ENCODE measurements around the gene BLOC1S6.

GRCh38 chr15:45585069-45585791 is 1.9 kb upstream of the BLOC1S6 start:
- TF ChIP-seq, protein P1, sequence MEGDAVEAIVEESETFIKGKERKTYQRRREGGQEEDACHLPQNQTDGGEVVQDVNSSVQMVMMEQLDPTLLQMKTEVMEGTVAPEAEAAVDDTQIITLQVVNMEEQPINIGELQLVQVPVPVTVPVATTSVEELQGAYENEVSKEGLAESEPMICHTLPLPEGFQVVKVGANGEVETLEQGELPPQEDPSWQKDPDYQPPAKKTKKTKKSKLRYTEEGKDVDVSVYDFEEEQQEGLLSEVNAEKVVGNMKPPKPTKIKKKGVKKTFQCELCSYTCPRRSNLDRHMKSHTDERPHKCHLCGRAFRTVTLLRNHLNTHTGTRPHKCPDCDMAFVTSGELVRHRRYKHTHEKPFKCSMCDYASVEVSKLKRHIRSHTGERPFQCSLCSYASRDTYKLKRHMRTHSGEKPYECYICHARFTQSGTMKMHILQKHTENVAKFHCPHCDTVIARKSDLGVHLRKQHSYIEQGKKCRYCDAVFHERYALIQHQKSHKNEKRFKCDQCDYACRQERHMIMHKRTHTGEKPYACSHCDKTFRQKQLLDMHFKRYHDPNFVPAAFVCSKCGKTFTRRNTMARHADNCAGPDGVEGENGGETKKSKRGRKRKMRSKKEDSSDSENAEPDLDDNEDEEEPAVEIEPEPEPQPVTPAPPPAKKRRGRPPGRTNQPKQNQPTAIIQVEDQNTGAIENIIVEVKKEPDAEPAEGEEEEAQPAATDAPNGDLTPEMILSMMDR (IDR thresholded peaks at IDR 0.05), result no peak
- no peak for TF ChIP-seq POLR2A (IDR thresholded peaks at IDR 0.05)

Measured in esophagus squamous epithelium (tissue), 4 donors.